ENCODE measurements around the gene ETV5. TPM values are rescaled to one million over a fixed set of nuclear protein-coding genes. Genes with fewer than 3 reads are reported as not detected.

ETV5 gene
- total and polyA plus RNA-seq, 9 of the 15 experiments (the other 6 are each of a cell fraction or from before 2014, with no cell fraction given), result 9.2 to 25.9 (median 15.9) TPM

GRCh38 chr3:186094696-186095425, 14.0 kb downstream of the ETV5 start:
- H3K27me3 ChIP-seq (ENCODE audit: control insufficient read depth in 2 of 2, insufficient read depth in 2 of 2, low read length in 2 of 2), result no peaks in the 10 kb centered on the region
- CTCF ChIA-PET (ENCODE audit: low intra/inter-chr PET ratio), result no interaction called here
- no peaks in the 10 kb centered on the region for H3K9me1 ChIP-seq (ENCODE audit: control insufficient read depth, insufficient read depth, low read length)
- H3K4me3 ChIP-seq, result no peak overlapping the region
- intact Hi-C loops (cut with micrococcal nuclease), result no loop called here
- no peaks in the 10 kb centered on the region for H3K9me3 ChIP-seq (replicated peaks; ENCODE audit: control insufficient read depth, insufficient read depth, low read depth, low read length)
- BruUV-seq (replicated peaks), result no TSS peak
- H4K20me1 ChIP-seq (replicated peaks; ENCODE audit: control insufficient read depth, insufficient read depth, low read length), result no peaks in the 10 kb centered on the region
- POLR2A ChIA-PET, result interaction anchor here (0.7 to 6.1 kb wide), 4 partner anchors 8 to 14 kb away, joined by 3 to 34 read pairs (median 6); partner anchors contain the start of gene ETV5
- no peak overlapping the region for H3K27ac ChIP-seq (ENCODE audit: extremely low read depth, low read depth, low read length)
- H3K4me2 ChIP-seq (ENCODE audit: insufficient read depth, low read length), result no peak overlapping the region
- FAIRE-seq, result no peak
- no peaks in the 10 kb centered on the region for H3K79me2 ChIP-seq (ENCODE audit: control insufficient read depth, insufficient read depth, low read length)
- no peak for ATAC-seq
- H2AFZ ChIP-seq (ENCODE audit: low read depth, low read length), result no peak overlapping the region
- WGBS (ENCODE audit: insufficient coverage, low coverage, missing lambda C conversion rate), result 91% methylated on average over 6 of the region's 7 CpGs
- no peak for DNase-seq (ENCODE audit: extremely low read depth in 1 of 4, low spot score in 3 of 4)
- H3K4me1 ChIP-seq (replicated peaks in 1 of 2; ENCODE audit: control insufficient read depth in 2 of 2, insufficient read depth in 2 of 2, low read length in 2 of 2), result peaks cover 15 to 23% of the 10 kb centered on the region in 2 experiments; a peak in 4 of 5 replicates
- no peak overlapping the region for H3K9ac ChIP-seq (ENCODE audit: insufficient read depth in 1 of 2, low read depth in 2 of 2, low read length in 2 of 2)
- in situ Hi-C loops (cut with MboI), result no loop called here
- no peaks in the 10 kb centered on the region; the same call in 2 of the 3 replicates for H3K36me3 ChIP-seq (ENCODE audit: control insufficient read depth, insufficient read depth, low read length)
- TF ChIP-seq MXD1 (CRISPR knock-in tag; IDR thresholded peaks at IDR 0.05; ENCODE audit: borderline replicate concordance, poor library complexity, severe bottlenecking) (no peak), CEBPB (tag; IDR thresholded peaks at IDR 0.05) (no peak), PCBP1 (IDR thresholded peaks at IDR 0.05; ENCODE audit: low read depth, low read length, poor library complexity, severe bottlenecking) (no peak), ZMIZ1 (IDR thresholded peaks at IDR 0.05; ENCODE audit: low read depth in 2 of 2, low read length in 2 of 2) (no peak), REST (IDR thresholded peaks at IDR 0.05; ENCODE audit: borderline replicate concordance) (no peak), REST (CRISPR knock-in tag; IDR thresholded peaks at IDR 0.05; ENCODE audit: low read depth) (no peak), NFXL1 (CRISPR knock-in tag; IDR thresholded peaks at IDR 0.05) (no peak)

Data from K562 (cell line).